CD4-positive, alpha-beta memory T cell (primary cell): ENCODE measurements around the gene RTL10. TPM values are rescaled to one million over a fixed set of nuclear protein-coding genes. Genes with fewer than 3 reads are reported as not detected.
A peak's percentile ranks its signal among the peaks of the same experiment; 100 is the strongest.

Experiments
- CTCF ChIA-PET: fragments of 350-600 bp; sonication (Branson Sonifier 250); formaldehyde crosslinking; loops from one replicate; lab custom pipeline; 2021; ENCODE audit warnings: inconsistent platforms; ENCODE audit not compliant: partially characterized antibody; lab: Charles Lee
- POLR2A ChIA-PET: fragments of 350-600 bp; sonication (Branson Sonifier 250); formaldehyde crosslinking; loops from one replicate; lab custom pipeline; 2021; ENCODE audit not compliant: partially characterized antibody; lab: Charles Lee
- DNase-seq, 5 donors: peaks; one replicate each; pipeline versions ENCODE4 v3.0.0 to v3.0.0-alpha.2; 2020 to 2022; ENCODE audit warnings: mixed read lengths in 1 of 5
- H3K27ac ChIP-seq: one replicate; pipeline ENCODE4 v1.7.0; 2013; ENCODE audit warnings: low read depth, low read length
- H3K27me3 ChIP-seq: 2 replicates; pipeline ENCODE4 v1.7.0; 2013; ENCODE audit warnings: mild to moderate bottlenecking, low read length, moderate library complexity; ENCODE audit not compliant: insufficient read depth
- H3K36me3 ChIP-seq: 2 replicates; pipeline ENCODE4 v1.7.0; 2013; ENCODE audit warnings: mild to moderate bottlenecking, low read length, moderate library complexity; ENCODE audit not compliant: insufficient read depth
- H3K4me1 ChIP-seq: 2 replicates; pipeline ENCODE4 v1.7.0; 2013; ENCODE audit warnings: mild to moderate bottlenecking, low read length, moderate library complexity; ENCODE audit not compliant: insufficient read depth
- H3K4me3 ChIP-seq, 2 donors: one replicate each; pipeline ENCODE4 v1.7.0; 2013; ENCODE audit warnings: low read length in 2 of 2, mild to moderate bottlenecking in 1 of 2
- H3K9me3 ChIP-seq, 2 donors: one replicate each; pipeline ENCODE4 v1.7.0; 2013; ENCODE audit warnings: low read length in 2 of 2, control low read depth in 1 of 2; ENCODE audit not compliant: control insufficient read depth in 1 of 2
- H3K27ac Mint-ChIP-seq, 7 donors: one replicate each; pipeline ENCODE4 v1.8.0; 2020 to 2021; ENCODE audit warnings: mixed read lengths in 7 of 7, mild to moderate bottlenecking in 6 of 7, inconsistent platforms in 3 of 7, moderate library complexity in 3 of 7
- H3K27me3 Mint-ChIP-seq, 2 donors: one replicate each; pipeline ENCODE4 v1.8.0; 2020 to 2021; ENCODE audit warnings: mixed read lengths in 2 of 2
- H3K36me3 Mint-ChIP-seq, 2 donors: one replicate each; pipeline ENCODE4 v1.8.0; 2020 to 2021; ENCODE audit warnings: mixed read lengths in 2 of 2, inconsistent platforms in 1 of 2, mild to moderate bottlenecking in 1 of 2
- H3K4me1 Mint-ChIP-seq, 4 donors: one replicate each; pipeline ENCODE4 v1.8.0; 2020 to 2021; ENCODE audit warnings: mixed read lengths in 4 of 4, mild to moderate bottlenecking in 1 of 4
- H3K4me3 Mint-ChIP-seq, 8 donors: one replicate each; pipeline ENCODE4 v1.8.0; 2020 to 2021; ENCODE audit warnings: mixed read lengths in 8 of 8, mild to moderate bottlenecking in 7 of 8, moderate library complexity in 6 of 8, inconsistent platforms in 3 of 8
- H3K9me3 Mint-ChIP-seq, 8 donors: one replicate each; pipeline ENCODE4 v1.8.0; 2020 to 2021; ENCODE audit warnings: mixed read lengths in 8 of 8, mild to moderate bottlenecking in 5 of 8, inconsistent platforms in 3 of 8, moderate library complexity in 1 of 8
- intact Hi-C: fragments of 100-400 bp; cut with micrococcal nuclease; formaldehyde crosslinking; loops from one replicate; pipeline ENCODE4 v1.15.1; 2023
- polyA plus RNA-seq, 2 donors: library from polyadenylated mRNA; unstranded; fragments of 300-500 nt; fragmentation: Illumina TruSeq; gene quantifications; one replicate each; pipeline ENCODE4 v1.2.3, GENCODE V29; 2021
- total RNA-seq, 2 experiments: library from RNA; stranded (reverse); gene quantifications; one replicate each; pipeline ENCODE4 v1.2.3, GENCODE V29; 2021

Gene RTL10
- total and polyA plus RNA-seq, 4 experiments from 2014 or later, result 4.3 to 27.6 (median 20.0) TPM

- ChIA-PET CTCF (interaction anchor here (2.0 kb wide), 1 partner anchor 8 kb away, joined by 4 read pairs; no protein-coding TSS in a partner anchor), POLR2A (interaction anchor here (0.9 kb wide), 1 partner anchor 10 kb away, joined by 3 read pairs; no protein-coding TSS in a partner anchor)
- Histone ChIP-seq H3K4me3 (no peak overlapping the region), H3K9me3 (no peaks in the 10 kb centered on the region), H3K36me3 (no peaks in the 10 kb centered on the region), H3K27ac (no peak overlapping the region), H3K27me3 (no peaks in the 10 kb centered on the region), H3K4me1 (peaks cover 18% of the 10 kb centered on the region)
- Mint-ChIP-seq H3K27ac (no peak overlapping the region), H3K4me1 (peaks cover 3 to 12% (median 9%) of the 10 kb centered on the region in 4 donors), H3K36me3 (no peaks in the 10 kb centered on the region), H3K4me3 (no peak overlapping the region), H3K9me3 (no peaks in the 10 kb centered on the region), H3K27me3 (no peaks in the 10 kb centered on the region)
- DNase-seq, result no peak
- intact Hi-C loops, result no loop called here
Observed at GRCh38 chr22:19876314-19876940, 21.8 kb upstream of the RTL10 start.

DNA sequence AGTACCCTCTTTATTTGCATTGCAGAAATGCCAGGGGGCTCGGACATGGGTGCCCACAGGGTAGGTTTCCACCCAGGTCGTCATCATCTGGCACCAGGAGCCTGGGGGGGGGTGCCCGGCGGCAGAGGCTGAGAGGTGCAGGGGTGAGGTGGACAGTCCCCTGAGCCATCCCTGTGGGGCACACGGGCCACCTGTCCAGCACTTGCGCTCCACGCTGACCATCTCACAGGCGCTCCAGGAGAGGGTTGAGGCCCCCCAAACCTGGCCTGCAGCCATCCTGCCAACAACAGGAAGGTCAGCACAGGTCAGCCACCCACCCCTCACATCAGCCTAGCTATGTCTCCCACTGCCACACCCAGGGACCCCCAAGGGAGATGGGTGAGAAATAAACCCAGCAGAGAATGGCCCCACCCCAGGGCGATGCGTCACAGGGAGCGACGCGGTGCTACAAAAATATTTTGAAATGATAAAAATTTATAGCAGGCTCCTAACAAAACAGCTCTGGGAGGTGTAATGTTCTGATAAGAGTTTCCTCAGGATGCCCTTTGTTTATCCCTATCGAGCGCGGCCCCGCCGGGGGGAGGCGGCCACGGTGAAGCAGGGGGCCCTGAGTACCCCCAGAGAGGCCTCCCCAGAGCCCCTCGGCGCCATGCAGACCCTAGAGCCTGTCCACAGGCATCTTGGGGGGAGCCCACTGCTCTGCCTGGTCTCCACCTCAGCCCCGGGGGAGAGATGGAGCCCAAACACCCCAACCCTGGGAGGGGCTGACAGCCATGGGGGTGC is 21.0 kb upstream of the RTL10 start:
- Histone ChIP-seq H3K27me3 (no peaks in the 10 kb centered on the region), H3K9me3 (no peaks in the 10 kb centered on the region), H3K4me3 (no peak overlapping the region), H3K4me1 (peaks cover 18% of the 10 kb centered on the region), H3K27ac (no peak overlapping the region), H3K36me3 (no peaks in the 10 kb centered on the region)
- no peak for DNase-seq
- Mint-ChIP-seq H3K4me1 (peaks cover 3 to 12% (median 9%) of the 10 kb centered on the region in 4 donors), H3K36me3 (no peaks in the 10 kb centered on the region), H3K27me3 (no peaks in the 10 kb centered on the region), H3K27ac (no peak overlapping the region), H3K4me3 (no peak overlapping the region), H3K9me3 (no peaks in the 10 kb centered on the region)
- intact Hi-C loops, result no loop called here
- POLR2A ChIA-PET, result interaction anchor here (2.0 kb wide), 1 partner anchor 10 kb away, joined by 15 read pairs; no protein-coding TSS in a partner anchor
- CTCF ChIA-PET, result interaction anchor here (1.4 to 2.0 kb wide), 2 partner anchors 9 to 20 kb away, joined by 4 to 5 read pairs; no protein-coding TSS in a partner anchor

DNA sequence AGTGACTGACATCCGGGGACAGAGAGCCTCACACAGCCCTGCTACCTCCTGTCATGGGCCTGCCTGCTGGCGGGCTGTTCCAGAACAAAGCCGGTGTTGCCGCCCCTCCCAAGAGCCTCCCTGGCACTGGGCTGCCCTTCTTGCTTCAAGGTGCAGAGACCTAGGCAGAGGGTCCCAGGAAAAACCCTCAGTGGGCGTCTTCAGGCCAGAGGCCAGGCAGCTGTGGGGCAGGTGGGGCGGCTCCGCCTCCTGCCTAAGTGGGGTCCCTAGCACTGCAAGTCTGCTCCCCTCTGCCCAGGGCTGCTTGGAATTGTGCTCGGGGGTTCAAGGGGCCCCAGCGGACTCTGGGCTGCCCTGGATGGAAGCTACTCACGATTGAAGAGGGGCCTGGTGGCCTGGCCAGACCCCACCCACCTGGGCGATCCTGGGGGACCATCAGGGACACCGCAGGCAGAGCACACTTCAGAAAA is 20.4 kb upstream of the RTL10 start:
- Mint-ChIP-seq H3K27ac (peak overlapping the region in 3 of 7 donors; percentile 50 to 75 (median 70)), H3K4me1 (peaks cover 3 to 12% (median 9%) of the 10 kb centered on the region in 4 donors), H3K4me3 (no peak overlapping the region), H3K36me3 (no peaks in the 10 kb centered on the region), H3K27me3 (no peaks in the 10 kb centered on the region), H3K9me3 (no peaks in the 10 kb centered on the region)
- H3K9me3 ChIP-seq, result no peaks in the 10 kb centered on the region
- ChIA-PET CTCF (interaction anchor here (0.7 to 2.0 kb wide), 3 partner anchors 10 to 119 kb away, joined by 3 to 5 read pairs (median 4); no protein-coding TSS in a partner anchor), POLR2A (interaction anchor here (0.6 to 2.0 kb wide), 6 partner anchors 11 to 680 kb away, joined by 3 to 17 read pairs (median 6); no protein-coding TSS in a partner anchor)
- no peaks in the 10 kb centered on the region for H3K36me3 ChIP-seq
- no peaks in the 10 kb centered on the region for H3K27me3 ChIP-seq
- H3K27ac ChIP-seq, result peak overlapping the region; percentile 10
- DNase-seq, result no peak
- H3K4me1 ChIP-seq, result peaks cover 18% of the 10 kb centered on the region
- peak overlapping the region in 1 of 2 donors; percentile 4 for H3K4me3 ChIP-seq
- intact Hi-C loops, result no loop called here

DNA sequence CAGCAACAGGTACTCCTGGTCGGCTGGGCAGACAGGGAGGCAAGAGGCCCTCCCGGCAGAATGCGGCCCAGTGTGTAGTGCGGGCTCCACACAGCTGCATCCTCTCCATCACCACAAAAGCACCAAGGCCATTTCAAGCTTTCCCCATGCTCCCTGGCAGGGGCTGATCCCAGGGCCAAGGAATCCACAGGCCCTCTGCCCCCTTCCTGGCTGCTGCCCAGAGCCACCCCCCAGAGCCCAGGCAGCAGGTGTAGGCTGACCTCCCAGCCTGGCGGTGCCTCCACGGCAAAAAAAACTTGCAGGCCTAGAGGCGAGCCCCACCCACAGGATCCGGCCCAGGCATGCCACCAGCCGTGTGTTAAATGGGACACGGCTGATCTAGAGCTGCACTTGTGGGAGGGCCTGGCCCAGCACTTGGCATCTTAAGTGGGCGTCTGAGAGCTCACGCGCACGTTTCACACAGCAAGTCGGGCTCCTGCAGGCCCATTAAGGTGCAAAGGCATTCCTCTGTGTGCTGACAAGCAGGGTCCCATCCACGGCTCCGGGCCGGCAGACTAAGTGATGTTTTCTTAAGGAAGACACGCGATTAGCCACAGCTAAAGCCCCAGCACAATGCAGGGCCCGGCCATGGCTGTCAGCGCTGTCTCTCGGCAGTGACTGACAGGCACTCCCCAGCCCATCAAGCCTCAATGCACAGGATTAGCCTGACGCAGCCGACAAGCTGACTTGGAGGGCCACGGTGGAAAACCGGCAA is 19.8 kb upstream of the RTL10 start:
- POLR2A ChIA-PET, result interaction anchor here (0.6 to 2.0 kb wide), 7 partner anchors 11 to 679 kb away, joined by 3 to 17 read pairs (median 4); no protein-coding TSS in a partner anchor
- H3K27me3 Mint-ChIP-seq, result no peaks in the 10 kb centered on the region

GRCh38 chr22:19873960-19874306 is 19.3 kb upstream of the RTL10 start:
- ChIA-PET POLR2A (interaction anchor here (0.7 to 2.0 kb wide), 5 partner anchors 12 to 148 kb away, joined by 3 to 17 read pairs (median 9); no protein-coding TSS in a partner anchor), CTCF (no interaction called here)
- no peak for DNase-seq

More for the DNA sequence above, 19.8 kb upstream of the RTL10 start:
- CTCF ChIA-PET, result interaction anchor here (0.7 to 2.0 kb wide), 3 partner anchors 10 to 118 kb away, joined by 3 to 5 read pairs (median 4); no protein-coding TSS in a partner anchor
- peak overlapping the region in 5 of 7 donors; percentile 50 to 85 (median 71) for H3K27ac Mint-ChIP-seq
- no peaks in the 10 kb centered on the region for H3K36me3 Mint-ChIP-seq
- H3K9me3 Mint-ChIP-seq, result no peaks in the 10 kb centered on the region
- H3K27me3 ChIP-seq, result no peaks in the 10 kb centered on the region
- peaks cover 18% of the 10 kb centered on the region for H3K4me1 ChIP-seq
- peaks cover 3 to 12% (median 9%) of the 10 kb centered on the region in 4 donors for H3K4me1 Mint-ChIP-seq
- peak in 4 of 5 donors; percentile 24 to 49 (median 40) for DNase-seq
- H3K4me3 Mint-ChIP-seq, result peak overlapping the region in 7 of 8 donors; percentile 15 to 67 (median 36)
- H3K9me3 ChIP-seq, result no peaks in the 10 kb centered on the region
- intact Hi-C loops, result loop anchor here (1.0 kb wide), 1 partner anchor 17 kb away; no protein-coding TSS in a partner anchor
- peak overlapping the region in 1 of 2 donors; percentile 4 for H3K4me3 ChIP-seq
- H3K36me3 ChIP-seq, result no peaks in the 10 kb centered on the region
- H3K27ac ChIP-seq, result peak overlapping the region; percentile 10

DNA sequence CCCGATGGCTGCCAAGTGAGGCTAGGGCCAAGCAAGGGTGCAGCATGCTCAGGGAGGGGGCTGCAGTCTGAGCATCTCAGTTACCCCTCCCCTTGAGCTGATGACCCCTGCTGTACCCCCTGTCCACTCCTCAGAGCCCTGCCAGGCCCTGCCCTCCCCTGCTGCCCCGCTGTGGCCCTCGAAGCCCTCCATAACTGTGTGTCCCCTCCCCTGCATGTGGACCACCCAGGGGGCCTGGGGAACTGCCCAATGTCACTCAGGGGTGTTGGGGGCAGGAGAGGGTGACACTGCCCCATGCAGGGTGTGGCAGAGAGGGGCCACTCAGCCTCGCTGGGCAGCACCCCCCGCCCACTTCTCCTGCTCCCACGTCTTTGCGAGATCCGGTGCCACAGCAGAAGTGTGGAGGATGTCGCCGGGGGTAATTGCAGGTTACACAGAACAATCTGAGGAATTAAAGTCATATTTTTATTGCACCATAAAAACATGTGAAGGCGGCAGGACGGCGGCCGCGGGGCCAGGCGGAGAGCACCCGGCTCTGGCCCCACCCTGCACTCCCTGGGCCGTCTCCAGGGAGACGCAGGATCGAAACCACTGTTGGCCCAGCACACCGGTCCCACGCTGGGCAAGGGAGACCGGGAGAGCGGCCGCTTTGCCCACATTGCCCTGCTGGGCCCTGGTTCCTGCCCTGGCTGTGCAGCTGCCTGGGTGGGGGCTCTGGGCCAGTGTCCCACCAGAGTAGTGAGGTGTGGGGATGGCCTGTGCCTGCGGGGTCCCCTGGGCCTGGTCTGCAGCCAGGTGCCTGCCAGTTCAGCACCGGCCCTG is 18.7 kb upstream of the RTL10 start:
- CTCF ChIA-PET, result no interaction called here
- Mint-ChIP-seq H3K27ac (peak overlapping the region in 1 of 7 donors; percentile 85), H3K4me3 (no peak overlapping the region), H3K4me1 (peaks cover 3 to 12% (median 9%) of the 10 kb centered on the region in 4 donors), H3K36me3 (no peaks in the 10 kb centered on the region), H3K9me3 (no peaks in the 10 kb centered on the region), H3K27me3 (no peaks in the 10 kb centered on the region)
- Histone ChIP-seq H3K4me3 (no peak overlapping the region), H3K4me1 (peaks cover 18% of the 10 kb centered on the region), H3K27ac (no peak overlapping the region), H3K9me3 (no peaks in the 10 kb centered on the region), H3K27me3 (no peaks in the 10 kb centered on the region), H3K36me3 (no peaks in the 10 kb centered on the region)
- POLR2A ChIA-PET, result interaction anchor here (0.7 to 2.0 kb wide), 5 partner anchors 12 to 23 kb away, joined by 3 to 17 read pairs (median 9); no protein-coding TSS in a partner anchor
- no peak for DNase-seq
- intact Hi-C loops, result no loop called here

More at GRCh38 chr22:19873960-19874306, 19.3 kb upstream of the RTL10 start:
- H3K36me3 ChIP-seq, result no peaks in the 10 kb centered on the region
- no peak overlapping the region for H3K27ac ChIP-seq
- intact Hi-C loops, result loop anchor here (1.0 kb wide), 1 partner anchor 17 kb away; no protein-coding TSS in a partner anchor
- peak overlapping the region in 4 of 7 donors; percentile 70 to 85 (median 73) for H3K27ac Mint-ChIP-seq
- H3K27me3 ChIP-seq, result no peaks in the 10 kb centered on the region
- no peaks in the 10 kb centered on the region for H3K27me3 Mint-ChIP-seq
- H3K4me1 ChIP-seq, result peaks cover 18% of the 10 kb centered on the region
- H3K4me3 Mint-ChIP-seq, result peak overlapping the region in 5 of 8 donors; percentile 15 to 67 (median 29)
- no peaks in the 10 kb centered on the region for H3K36me3 Mint-ChIP-seq
- H3K9me3 ChIP-seq, result no peaks in the 10 kb centered on the region
- H3K4me1 Mint-ChIP-seq, result peaks cover 3 to 12% (median 9%) of the 10 kb centered on the region in 4 donors
- no peaks in the 10 kb centered on the region for H3K9me3 Mint-ChIP-seq
- H3K4me3 ChIP-seq, result peak overlapping the region in 1 of 2 donors; percentile 4
